NCI-H1092 treated with DMSO at 0.1 percent for 48 hours (cell line): ENCODE results near the gene IGSF22.

ENCODE experiments used
- DNase-seq: peaks from one replicate; lab custom pipeline; 2025; lab: John Stamatoyannopoulos, UW

The IGSF22 gene

DNA sequence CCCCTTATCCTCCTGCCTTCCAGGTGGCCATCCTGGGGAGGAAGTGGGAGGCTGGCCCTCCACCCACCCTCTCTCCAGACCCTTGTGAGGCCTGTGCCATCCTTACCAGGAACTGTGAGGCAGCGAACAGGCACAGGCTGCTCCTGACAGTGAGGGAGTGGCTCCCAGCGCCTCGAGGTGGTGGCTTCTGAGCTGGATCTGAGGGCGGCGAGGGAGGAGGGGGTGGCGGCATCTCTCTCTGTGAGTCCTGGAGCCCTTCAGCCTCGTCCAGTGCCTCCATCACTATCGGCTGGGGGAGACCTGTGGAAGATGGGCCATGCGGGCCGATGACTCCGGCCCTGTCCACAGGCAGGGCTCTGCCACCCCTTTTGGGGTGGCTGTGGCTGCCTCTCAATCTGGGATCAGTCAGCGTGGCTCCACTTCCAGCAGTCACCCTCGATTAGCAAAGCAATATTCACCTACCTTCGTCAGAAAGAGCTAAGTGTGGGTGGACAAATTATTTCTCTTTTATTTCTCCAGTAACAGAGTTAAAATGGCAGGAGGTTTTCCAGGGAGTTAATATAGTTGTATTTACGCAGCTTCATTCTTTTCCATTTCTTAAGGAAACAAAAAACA, 18.0 kb upstream of the IGSF22 start:
- no peak for DNase-seq

DNA sequence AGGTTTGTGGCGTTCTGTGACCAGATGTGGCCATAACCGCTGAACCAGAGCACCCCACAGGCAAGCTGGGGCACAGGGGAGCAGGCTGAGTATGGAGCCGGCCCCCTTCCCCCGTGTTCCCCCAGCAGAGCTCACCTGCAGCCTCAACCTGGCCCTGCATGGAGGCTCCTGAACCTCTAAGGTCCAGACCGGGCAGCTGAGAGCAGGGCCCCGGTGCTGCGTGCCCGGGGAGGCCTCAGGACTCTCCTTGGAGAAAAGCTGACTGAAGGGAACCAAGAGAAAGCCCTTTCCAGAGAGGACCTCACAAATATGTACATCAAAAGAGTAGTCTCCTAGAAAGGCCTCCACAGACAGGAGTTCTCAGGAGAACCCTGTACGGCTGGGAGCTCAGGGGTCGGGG, 17.4 kb upstream of the IGSF22 start:
- DNase-seq = no peak

DNA sequence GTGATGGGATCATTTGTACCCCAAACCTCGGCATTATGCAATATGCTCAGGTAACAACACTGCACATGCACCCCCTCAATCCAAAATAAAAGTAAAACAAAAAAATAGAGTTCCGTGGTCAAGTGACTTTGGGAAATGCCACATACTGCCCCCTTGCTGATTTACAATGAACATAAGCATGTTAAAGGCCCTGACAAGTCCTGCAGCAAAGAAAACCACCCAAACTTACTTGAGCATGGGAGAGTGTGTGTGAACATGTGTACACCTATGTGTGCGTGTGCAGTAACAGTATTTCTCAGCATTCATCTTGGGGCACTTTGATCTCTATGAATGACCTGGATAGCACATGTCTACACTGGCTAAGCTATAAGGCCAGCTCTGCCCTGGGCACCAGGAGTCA, 15.8 kb upstream of the IGSF22 start:
- no peak for DNase-seq

DNA sequence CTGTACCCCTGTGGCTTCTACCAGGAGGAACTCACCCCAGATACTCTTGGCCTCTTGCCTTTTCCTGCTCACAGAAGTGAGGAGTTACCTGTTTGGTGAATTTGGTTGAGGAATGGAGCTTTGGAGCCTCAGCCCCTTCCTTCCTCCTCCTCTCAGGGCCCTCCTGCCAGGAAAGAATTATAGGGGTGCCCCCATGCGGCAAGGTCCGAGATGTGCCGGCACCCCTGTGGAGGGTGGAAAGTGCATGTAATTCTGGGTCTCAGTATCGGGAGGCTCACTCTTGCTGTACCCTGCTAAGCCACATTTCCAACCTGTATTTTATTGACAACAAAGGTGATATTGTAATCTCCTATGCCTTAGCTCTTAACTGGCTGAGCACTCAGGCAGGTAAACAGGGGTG, 13.7 kb upstream of the IGSF22 start:
- DNase-seq = no peak

DNA sequence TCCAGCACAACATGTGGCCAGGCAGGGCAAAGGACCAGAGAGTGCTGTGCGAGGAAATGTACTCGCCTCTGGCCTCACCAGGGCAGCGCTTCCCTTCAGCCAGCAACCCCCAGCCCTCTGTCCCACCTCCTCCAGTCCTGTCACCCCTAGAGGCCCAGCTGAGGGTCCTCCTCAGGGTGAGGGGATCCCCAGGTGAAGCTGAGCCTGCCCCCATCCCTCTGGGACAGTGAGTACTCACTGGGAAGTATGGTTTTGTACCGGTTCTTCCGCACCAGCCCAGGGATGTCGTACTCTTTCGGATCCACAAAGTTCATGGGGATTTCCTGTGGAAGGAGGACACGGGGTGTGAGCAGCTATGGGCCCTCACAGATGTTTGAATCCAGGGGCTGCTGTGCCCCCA, 11.7 kb upstream of the IGSF22 start:
- DNase-seq = no peak

DNA sequence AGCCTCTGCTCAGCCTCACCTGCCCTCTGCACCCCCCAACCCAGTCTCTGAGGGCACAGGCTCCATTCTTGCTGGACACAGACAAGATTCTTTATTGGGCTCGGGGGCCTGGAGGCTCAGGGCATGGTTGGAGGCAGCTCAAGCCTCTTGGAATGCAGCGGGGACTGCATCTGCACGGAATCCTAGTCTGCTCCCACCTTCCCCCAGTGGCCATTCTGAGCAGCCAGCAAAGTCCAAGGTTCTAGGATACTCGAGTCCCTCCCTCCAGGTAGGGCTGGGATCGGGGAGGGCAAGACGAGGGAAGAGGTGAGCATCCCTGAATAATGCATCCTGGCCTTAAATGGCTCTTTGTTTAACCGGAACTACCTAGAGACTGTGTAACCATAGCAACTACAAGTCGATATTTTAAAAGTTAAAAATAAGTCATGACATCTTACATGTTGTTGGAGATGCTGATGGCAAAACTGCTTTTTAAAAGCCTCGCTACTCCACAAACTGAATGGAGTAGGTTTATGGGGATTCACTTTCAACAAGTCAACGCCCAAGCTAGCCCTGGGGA, 10.7 kb upstream of the IGSF22 start:
- no peak for DNase-seq

DNA sequence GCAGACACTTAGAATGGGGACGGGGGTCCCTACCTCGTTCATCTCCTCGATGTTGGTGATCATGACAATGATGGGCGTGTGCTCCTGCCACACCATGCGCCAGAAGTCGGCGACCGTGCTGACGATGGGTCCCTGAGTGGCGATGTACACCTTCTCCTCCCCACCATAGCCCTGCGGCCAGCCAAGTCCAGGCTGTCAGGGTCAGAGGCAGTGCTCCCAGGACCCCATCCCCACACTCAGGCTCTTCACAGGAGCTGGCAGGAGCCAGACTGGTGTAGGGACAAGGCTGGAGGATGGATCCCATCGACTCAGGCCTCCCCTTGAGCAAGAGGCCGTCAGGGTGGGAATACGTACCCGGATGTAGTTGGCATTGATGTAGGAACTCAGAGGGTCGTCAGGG, 7.2 kb upstream of the IGSF22 start:
- no peak for DNase-seq

DNA sequence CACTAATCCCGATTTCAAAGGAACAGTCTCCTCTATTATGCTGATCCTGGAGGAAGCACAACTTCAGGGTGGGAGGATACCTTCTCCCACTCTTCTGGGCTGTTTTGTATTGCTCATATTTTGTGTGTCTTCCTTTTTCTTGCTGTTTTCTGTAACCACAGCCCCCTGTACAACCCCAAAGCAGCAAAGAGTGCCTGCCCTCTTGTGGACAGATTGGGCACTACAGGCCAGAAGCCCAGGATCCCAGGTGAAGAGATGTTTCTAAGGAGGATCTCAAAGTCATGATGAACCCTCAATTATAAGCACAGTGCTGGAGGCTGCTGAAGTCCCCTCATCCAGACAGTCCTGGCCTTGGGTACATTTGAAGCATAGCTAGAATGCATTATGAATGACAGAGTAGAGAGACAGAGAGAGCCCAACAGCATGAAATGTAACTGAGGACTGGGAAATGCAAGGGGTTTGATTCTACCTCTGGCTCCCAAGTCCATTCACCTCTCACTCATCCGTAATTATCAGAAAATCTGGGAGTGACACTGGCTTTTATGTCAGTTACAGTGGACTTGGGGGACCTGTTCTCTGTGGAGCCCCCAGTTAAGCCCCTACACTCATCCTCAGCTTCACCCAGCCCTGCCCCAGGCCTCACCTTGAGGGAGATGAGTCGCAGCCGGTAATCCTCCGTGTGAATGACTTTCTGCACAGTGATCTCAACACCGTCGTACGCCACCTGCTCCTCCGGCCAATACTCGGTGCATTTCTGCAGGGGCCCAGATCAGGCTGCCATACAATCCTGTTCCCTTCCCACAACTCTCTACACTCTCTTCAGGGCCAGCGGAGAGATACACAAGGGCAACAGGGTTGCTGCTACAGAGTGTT, 6.2 kb upstream of the IGSF22 start:
- peak; percentile 27 for DNase-seq

DNA sequence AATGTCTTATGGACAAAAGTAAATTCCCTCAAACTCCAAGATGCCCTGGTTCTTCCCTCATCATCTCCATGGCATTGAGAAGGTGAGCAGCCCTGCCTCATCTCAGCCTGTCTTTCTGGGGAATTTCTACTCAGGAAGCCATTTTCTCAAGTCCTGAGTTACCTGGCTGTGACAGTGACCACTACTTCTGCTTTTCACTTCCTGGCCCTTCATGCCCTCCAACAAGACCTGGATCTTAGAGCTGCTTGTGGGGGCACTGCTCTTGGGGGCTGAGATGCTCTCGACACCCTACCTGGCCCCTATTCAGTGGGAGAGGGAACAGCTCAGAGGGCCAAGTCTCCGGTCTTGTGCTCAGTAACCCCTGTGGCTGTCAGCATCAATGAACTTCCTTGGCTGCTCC, 5.5 kb upstream of the IGSF22 start:
- no peak for DNase-seq

DNA sequence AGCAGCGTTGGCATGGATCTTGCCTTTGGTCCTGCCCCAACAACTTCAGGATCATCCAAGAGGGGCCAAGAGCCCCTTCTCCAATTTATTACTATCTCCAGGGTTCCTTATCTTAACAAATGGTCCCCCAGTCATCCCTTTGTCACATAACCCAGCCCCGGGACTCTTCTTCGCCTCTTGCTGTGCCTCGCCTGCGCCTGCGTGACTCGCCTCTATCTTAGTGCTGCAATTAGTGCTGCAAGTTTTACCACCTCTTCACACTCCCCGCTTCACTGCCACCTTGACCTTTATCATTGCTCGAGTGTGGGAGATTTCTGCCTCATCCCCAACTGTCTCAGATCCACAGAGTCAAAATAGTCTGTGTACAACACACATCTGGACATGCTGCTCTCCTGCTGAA, 4.0 kb upstream of the IGSF22 start:
- no peak for DNase-seq

DNA sequence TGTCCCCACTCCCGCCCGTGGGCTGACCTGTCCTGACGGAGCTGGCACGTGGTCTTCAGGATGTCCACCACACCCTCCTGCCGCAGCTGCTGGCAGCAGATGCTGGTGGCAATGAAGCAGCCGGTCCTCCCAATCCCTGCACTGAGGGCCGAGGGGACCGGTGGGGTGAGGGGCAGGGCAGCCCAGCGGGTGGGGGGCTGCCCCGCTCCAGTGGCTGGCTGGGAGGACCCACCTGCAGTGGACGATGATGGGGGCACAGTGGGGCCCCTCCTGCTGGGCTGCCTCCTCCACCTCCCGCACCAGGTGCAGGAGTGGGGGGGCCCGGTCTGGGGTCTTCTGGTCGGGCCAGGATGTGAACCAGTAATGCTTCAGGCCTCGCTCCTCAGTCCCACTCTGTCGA, 3.4 kb upstream of the IGSF22 start:
- no peak for DNase-seq

DNA sequence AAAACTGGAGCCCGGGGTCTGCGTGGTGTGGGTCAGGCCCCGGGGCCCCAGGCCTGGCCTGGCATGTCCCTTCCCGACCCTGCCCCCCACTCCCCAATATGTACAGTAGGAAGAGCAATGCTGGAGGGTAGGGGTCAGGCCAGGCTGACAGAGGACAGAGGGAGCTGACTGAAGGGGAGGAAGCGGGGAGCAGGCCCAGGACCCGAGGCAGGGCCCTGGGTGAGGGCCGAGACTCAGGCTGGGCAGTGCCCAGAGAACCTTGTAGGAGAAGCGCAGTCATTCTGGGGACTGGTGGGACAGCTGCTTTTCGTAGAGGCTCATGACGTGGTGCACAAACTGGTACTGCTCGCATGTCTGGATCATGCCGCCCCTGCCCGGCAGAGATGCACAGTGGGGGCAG, 2.7 kb upstream of the IGSF22 start:
- no peak for DNase-seq

DNA sequence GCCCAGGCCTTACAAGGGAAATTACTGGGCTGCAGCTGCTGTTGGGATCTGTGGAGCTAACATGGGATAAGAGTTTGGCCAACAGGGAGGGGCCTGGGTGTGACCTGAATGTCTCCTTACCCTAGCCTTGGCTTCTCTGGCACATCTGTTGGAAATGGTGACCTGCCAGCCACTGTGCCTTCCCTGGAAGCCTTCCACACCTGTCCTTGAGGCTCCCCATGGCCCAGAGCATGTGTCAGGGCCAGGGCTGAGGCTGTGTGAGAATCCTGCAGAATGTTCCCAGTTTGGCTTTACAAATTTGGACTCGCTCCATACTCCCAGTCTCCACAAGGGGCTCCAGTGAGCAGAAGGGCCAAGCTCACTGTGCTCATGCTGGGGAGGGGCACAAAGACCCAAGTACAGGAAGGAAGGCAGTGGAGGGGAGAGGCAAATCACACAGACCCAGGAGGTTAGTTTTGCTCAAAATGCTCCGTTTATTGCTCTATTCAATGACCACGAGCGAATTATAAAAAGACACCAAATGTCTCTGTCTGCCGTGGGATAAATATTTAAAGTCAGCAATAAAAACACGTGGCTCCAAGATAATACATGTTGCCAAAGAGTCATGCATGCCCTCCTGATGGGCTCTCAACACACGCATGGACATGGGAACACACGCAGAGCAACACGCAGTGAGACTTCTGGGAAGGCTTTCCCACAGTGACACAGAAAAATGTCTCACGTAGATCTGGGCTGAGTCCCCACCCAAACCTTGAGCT, 1.7 kb upstream of the IGSF22 start:
- DNase-seq = peak; percentile 12

DNA sequence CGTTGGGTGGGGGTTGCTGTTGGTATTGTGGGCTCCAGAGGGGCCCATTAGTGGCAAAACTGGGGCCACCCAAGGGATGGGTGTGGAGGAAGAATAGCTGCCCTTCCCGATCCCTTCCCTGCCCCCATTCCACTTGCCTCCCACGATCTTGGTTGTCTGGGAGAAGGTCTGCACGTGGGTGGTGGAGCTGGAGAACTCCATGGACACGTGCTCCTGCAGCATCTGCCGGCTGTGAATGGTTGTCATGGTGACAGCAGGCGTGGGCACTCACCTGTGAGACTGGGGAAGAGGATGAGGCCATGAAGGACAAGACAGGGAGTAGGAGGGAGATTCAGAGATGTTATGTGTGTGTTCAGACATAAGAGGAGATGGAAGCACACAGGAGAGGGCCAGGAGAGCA, 2.0 kb downstream of the IGSF22 start:
- DNase-seq = no peak

DNA sequence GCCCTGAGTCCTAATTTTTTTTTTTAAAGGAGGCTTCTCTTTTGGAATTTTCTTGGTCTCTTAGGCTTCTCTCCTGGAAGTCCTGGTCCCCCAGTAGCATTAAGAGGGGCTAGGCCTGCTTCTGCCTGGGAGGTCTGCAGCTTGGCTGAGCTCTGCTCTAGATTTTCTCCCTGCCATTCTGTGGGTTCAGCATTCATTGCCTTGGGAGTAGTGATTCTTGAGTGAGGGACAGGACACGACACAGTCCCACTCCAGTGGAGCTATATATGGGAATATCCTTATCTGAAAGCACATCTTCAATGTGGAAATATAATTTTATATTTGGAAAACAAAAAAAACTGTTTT, 3.7 kb downstream of the IGSF22 start:
- DNase-seq = no peak

DNA sequence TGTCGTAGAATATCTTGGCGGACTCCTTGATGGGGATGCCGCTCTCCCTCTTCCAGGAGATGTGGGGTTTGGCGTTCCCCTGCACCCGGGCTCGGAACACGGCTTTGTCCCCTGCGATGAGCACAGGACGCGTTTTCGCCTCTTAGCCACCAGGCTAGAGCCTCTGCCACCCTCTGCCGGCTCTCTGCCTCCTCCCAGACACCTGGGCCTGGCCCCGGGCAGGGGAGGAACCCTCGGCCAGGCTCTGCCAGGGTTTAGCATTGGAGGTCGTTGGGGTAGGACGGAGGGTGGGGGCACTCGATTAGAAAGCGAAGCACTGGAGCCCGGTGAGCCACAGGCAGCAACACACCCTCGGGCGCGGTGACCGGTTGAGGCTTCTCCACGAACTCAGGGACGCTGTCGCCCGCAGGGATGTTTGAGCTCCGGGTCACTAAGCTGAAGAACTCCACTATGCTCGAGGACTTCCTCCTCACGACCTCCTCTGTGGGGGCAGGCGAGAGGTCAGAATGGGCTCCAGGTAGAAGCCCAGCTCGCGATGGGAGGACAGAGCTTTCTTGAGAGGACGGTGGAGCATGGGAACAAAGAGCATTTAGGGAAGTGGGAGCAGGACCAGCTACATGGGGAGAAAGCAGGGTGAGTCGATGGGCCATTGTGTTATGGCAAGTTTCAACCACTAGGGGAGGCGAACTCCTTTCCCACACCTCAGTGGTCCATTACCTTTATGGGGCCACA, 4.3 kb downstream of the IGSF22 start:
- DNase-seq = peak; percentile 58

DNA sequence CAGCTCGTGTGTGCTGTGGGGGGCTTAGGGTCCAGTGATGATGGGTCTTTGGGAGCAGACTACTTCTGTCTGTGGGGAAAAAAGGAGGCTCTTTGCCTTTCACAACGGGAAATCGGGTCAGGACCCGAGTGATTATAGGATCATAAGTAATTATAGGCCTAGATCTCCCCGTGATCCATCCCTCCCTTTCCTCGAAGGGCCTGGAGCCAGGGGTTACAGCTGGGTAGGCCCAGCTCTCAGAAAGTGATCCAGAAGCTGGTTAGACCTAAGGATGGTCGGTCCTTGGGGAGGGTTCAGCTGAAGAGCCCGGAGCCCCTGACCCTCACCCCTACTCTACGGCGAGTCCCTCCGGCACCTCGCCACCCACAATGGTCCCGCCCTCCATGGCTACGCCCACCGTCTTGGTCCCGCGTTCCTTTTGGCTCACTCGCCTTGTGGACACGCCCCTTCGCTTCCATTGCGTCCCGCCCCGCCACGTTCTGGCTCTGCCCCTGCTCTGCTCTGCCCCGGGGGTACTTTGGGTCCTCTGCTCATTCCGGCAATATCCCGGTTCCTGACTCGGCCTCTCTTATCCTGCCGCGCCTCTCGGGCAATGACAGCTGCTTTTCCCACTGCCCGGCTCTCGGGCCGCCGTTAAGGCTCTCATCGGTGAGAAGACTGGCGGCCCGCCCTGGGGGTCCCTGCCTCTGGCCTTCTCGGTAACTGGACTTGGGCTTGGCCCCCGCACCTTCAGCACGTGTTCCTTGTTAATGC, 5.0 kb downstream of the IGSF22 start:
- peak; percentile 62 for DNase-seq

DNA sequence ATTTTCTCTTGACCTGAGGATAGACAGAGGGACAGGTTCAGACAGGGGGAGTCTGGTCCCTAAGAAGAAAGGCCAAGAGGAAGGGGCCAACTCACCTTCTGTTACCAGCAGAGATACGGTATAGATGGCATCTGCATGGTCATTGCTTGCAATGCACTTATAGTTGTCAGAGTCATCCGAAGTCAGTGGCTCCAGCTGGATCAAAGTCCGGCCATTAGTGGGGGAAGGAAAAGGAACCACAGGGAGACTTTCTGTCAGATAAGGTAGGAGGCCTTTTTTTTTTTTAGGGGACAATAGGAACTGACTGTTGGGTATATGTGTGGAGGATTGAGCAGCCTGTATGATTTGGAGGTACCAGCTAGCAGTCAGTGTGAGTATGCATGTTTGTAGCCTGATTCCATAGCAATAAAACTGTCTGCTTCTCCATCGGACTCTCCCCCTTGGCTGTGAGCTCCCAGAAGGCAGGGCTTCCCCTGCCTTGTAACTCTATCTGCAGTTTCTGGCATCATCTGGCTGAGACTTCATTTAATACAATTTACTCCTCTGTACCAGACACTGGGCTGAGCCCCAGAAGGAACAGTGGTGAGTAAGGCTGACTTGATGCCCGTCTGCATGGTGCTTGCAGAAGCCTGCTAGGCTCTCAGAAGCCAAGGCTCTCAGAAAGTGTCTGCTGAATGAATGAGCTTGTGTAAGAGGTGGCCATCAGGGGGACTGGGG, 5.7 kb downstream of the IGSF22 start:
- no peak for DNase-seq

DNA sequence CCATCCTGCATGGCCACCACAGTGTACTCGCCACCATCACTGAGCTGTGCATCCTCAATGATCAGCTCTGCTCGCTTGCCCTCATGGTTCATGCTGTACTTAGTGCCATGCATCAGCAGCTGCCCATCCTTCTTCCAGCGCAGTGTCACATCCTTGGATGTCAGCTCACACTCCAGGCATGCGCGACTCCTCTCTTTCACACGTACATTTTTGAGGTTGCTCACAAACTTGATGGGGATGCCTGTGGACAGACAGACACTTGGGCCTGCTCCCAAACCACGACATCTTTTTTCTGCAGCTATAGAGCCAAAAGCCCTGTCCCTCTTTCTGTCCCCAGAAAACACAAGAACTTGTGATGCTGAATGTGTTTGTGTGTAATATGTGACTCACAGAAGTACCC, 10.5 kb downstream of the IGSF22 start:
- no peak for DNase-seq

DNA sequence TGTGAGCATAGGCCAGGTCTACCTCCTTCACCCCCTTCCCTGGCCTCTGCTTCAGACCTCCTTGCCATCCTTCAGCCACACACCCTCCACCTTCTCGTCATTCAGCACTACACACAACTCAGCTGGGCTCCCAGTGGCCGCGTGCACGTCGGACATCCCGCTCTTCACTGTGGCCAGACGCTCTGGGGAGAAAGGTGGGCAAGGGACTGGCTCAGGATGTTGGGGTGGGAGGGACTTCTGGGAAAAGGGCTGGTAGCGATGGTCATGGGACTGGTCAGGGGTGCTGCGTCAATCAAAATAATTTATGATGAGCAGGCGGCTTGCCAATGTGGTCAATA, 11.6 kb downstream of the IGSF22 start:
- no peak for DNase-seq
